ENCODE data around the gene BCL10.
A peak's percentile ranks its signal among the peaks of the same experiment; 100 is the strongest.
"Not testable (repeated sequence)": the region's sequence is repeated elsewhere in the genome, so short reads cannot be mapped to it uniquely, and the experiment has no call there.

BCL10 gene

DNA sequence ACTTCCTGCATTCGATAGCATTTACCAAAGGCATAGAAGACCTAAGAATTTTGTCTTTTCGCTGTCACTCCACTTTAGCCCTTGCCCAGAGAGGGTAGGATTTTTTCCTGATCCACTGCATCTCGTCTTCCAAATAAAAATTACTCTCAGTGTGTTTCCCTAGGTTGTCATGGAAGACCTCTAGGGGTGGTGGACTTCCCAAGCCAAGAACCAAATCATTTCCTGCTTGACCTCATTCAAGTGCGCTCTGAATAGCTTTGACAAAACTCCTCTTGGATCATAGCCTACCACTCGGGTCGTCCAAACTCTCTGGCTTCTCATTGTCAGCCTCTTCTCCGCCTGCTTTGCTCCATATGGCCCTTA lies 16.5 kb downstream of the BCL10 start:
- TF ChIP-seq, protein P1, sequence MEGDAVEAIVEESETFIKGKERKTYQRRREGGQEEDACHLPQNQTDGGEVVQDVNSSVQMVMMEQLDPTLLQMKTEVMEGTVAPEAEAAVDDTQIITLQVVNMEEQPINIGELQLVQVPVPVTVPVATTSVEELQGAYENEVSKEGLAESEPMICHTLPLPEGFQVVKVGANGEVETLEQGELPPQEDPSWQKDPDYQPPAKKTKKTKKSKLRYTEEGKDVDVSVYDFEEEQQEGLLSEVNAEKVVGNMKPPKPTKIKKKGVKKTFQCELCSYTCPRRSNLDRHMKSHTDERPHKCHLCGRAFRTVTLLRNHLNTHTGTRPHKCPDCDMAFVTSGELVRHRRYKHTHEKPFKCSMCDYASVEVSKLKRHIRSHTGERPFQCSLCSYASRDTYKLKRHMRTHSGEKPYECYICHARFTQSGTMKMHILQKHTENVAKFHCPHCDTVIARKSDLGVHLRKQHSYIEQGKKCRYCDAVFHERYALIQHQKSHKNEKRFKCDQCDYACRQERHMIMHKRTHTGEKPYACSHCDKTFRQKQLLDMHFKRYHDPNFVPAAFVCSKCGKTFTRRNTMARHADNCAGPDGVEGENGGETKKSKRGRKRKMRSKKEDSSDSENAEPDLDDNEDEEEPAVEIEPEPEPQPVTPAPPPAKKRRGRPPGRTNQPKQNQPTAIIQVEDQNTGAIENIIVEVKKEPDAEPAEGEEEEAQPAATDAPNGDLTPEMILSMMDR (IDR thresholded peaks at IDR 0.05; ENCODE audit: control extremely low read depth, extremely low read depth, low read depth, missing control alignments) = no peak
- DNase-seq (ENCODE audit: extremely low spot score) = no peak
- ChIA-PET POLR2A (interaction anchor here (1.3 to 1.5 kb wide), 2 partner anchors 10 to 16 kb away, joined by 5 to 9 read pairs; partner anchors contain the start of gene BCL10), CTCF (interaction anchor here (0.6 to 11.1 kb wide), 39 partner anchors 13 to 471 kb away, joined by 3 to 203 read pairs (median 4); partner anchors contain the start of gene BCL10)

DNA sequence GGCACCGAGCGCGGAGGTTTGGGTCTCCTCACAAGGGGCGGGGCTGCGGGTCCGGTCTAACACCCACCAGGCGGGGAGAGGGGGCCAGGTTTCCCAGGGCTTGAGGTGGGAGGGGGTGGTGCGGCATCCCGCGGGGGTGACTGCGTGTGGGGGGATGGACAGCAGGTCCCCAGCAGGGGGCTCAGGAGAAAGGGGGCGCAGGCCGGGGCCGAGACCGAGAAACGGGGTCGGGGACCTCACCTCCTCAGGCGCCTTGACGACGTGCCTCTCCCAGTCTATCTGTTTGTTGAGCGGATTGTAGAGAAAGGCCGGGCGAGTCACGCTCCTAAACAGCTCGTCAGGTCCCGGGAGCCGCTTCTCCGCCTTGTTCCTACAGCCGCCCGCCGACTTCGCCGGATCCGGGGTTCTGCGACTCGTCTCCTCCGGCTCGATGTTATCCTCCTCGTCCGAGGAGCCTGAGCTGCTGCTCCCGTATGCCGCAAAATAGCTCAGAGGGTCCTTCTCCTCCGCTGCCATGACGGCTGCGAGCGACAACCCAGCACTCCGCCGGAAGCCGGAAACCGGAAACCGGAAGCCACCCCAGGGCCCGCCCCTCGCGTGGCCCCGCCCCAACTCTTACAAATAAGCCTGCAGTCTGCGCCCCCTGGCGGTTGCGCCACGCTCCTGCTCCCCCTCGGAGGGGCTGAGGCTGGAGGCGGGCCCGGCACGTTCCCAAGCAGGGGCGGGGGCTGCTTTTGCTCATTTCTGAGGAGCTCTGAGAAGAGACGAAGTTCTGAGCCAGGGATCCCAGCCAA lies 17.1 kb downstream of the BCL10 start, which contains the start of gene C1orf52:
Gene C1orf52 (minus strand): TSS at position 545 of the 794 bp plus-strand sequence. CDS start 29 bp downstream, at position 516.
- CTCF ChIA-PET = interaction anchor here (0.7 to 11.1 kb wide), 51 partner anchors 9 to 477 kb away, joined by 3 to 203 read pairs (median 4); partner anchors contain the start of gene BCL10
- POLR2A ChIA-PET = interaction anchor here (0.9 to 1.5 kb wide), 3 partner anchors 11 to 22 kb away, joined by 3 to 9 read pairs (median 5); partner anchors contain the start of gene BCL10
- TF ChIP-seq, protein P1 (IDR thresholded peaks at IDR 0.05; ENCODE audit: control extremely low read depth, extremely low read depth, low read depth, missing control alignments) = peak; percentile 95
- peak; percentile 93 for DNase-seq (ENCODE audit: extremely low spot score)

DNA sequence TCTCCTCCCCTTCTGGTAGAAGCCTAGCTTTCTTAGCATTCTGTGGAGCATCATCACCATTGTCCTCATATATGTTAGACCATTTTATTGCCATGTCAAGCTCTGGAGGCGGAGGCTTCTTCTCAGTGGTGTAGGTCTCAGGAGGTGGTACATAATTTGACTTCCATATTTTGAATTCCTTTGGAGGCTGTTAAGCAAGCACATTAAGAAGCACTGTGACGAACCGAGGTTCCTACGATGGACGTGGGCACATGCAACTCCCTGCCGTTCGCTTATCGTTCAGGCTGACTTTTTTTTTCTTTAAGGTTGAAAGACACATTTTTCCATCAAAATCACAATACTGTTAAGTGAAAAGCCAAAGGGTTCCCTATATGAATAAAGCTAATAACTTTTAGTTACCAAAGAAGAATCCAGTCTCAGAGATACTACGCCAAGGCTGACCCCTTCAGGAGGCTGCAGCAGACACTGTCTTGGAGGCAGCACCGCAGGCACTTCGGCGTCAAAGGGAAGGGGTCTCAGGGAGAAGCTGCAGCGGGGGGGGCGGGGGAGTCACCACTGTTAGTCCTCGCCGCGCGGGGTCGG lies 17.8 kb downstream of the BCL10 start:
- POLR2A ChIA-PET = interaction anchor here (0.9 to 1.5 kb wide), 4 partner anchors 10 to 22 kb away, joined by 3 to 9 read pairs (median 4); partner anchors contain the start of gene BCL10
- DNase-seq (ENCODE audit: extremely low spot score) = no peak
- TF ChIP-seq, protein P1 (IDR thresholded peaks at IDR 0.05; ENCODE audit: control extremely low read depth, extremely low read depth, low read depth, missing control alignments) = peak; percentile 20
- CTCF ChIA-PET = interaction anchor here (0.7 to 11.1 kb wide), 45 partner anchors 8 to 476 kb away, joined by 3 to 203 read pairs (median 4); partner anchors contain the start of gene BCL10

DNA sequence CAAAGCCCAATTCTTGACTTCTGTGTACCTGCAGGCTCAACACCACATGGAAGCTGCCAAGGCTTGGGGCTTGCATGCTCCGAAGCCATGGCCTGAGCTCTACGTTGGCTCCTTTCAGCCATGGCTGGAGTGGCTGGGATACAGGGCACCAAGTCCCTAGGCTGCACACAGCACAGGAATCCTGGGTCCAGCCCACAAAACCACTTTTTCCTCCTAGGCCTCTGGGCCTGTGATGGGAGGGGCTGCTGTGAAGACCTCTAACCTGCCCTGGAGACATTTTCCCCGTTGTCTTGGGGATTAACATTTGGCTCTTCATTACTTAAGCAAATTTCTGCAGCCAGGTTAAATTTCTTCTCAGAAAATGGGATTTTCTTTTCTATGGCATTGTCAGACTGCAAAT lies 27.4 kb downstream of the BCL10 start:
- ChIA-PET CTCF (interaction anchor here (0.9 to 4.5 kb wide), 3 partner anchors 10 to 301 kb away, joined by 3 to 18 read pairs (median 5); partner anchors contain the start of gene C1orf52), POLR2A (interaction anchor here (1.6 kb wide), 1 partner anchor 9 kb away, joined by 3 read pairs; no protein-coding TSS in a partner anchor)
- not testable (repeated sequence) for DNase-seq (ENCODE audit: extremely low spot score)

DNA sequence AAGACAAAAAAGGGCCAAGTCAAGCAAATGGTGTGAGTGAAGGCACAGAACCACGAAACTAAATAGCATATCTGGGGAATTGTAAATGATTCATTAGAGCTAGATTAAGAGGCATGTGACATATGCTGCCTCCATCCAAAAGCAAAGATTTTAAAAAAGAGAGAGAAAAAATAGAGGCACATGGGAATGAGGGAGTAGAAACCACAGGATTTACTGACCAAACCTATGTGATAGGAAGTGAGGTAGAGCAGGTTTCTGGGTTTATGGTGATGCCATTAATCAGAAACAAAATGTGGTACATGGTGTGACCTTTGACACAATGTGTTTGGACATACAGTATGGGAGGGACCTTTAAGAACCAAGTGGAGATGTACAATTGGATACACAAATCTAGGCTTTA lies 30.5 kb downstream of the BCL10 start:
- POLR2A ChIA-PET = no interaction called here
- CTCF ChIA-PET = interaction anchor here (1.3 to 3.2 kb wide), 5 partner anchors 10 to 748 kb away, joined by 3 to 16 read pairs (median 5); partner anchors contain the start of gene C1orf52
- TF ChIP-seq, protein P1 (IDR thresholded peaks at IDR 0.05; ENCODE audit: control extremely low read depth, extremely low read depth, low read depth, missing control alignments) = no peak
- DNase-seq (ENCODE audit: extremely low spot score) = no peak

DNA sequence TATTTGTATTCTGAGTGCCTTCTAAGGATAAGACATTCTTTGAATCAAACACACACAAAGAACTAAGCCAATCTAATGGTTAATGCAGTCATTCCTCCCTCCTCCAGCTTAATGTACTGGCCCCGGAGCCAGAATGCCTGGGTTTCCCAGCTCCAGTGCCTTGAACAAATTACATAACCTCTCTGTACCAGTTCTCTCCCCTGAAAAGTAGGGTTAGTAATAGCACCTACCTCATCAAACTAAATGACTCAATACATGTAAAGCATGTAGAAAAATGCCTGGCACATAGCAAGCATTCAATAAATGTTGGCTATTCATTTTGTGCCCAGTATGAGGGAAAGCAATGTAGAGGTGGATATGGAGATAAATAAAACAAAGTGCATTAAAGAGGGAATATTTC lies 31.0 kb downstream of the BCL10 start:
- POLR2A ChIA-PET = no interaction called here
- TF ChIP-seq, protein P1 (IDR thresholded peaks at IDR 0.05; ENCODE audit: control extremely low read depth, extremely low read depth, low read depth, missing control alignments) = no peak
- CTCF ChIA-PET = interaction anchor here (1.3 to 3.2 kb wide), 8 partner anchors 8 to 748 kb away, joined by 3 to 20 read pairs (median 6); partner anchors contain the start of gene C1orf52
- no peak for DNase-seq (ENCODE audit: extremely low spot score)
